ENCODE data around the gene SOX5. TPM values are rescaled to one million over a fixed set of nuclear protein-coding genes. Genes with fewer than 3 reads are reported as not detected.

The SOX5 gene
- total RNA-seq, 1 experiment from 2014 or later = 0.52 TPM

DNA sequence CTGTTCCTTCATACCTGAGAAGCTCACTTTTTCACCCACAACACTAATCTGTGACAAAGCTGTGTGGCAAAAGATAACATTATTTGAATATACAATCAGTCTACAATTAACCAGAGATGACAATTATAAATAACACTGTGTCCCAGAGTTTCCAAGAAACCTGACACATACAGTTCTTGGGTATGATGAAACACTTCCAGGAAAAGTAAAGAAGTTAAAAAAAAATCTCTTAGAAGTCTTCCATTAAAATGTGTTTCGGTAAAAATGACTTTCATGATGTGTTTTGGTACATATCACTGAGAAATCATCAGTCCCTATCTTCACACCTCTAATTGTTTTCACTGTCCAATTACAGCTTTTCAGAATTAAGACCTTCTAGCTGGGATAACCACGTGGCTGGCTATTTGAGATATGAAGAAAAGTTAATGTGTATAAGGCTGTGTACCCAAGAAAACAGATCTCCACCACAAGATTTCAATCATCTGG is 390.2 kb downstream of the SOX5 start:
- peaks cover 11 to 27% of the 10 kb centered on the region in 2 experiments; a peak in 3 of 4 replicates for H3K9me3 ChIP-seq (ENCODE audit: control insufficient read depth in 1 of 2, insufficient read depth in 1 of 2, low read depth in 1 of 2, low read length in 2 of 2)
- H3K4me1 ChIP-seq (ENCODE audit: control insufficient read depth in 1 of 2, insufficient read depth in 2 of 2, low read length in 2 of 2) = no peaks in the 10 kb centered on the region
- no peaks in the 10 kb centered on the region for H3K9me2 ChIP-seq (ENCODE audit: insufficient read depth)
- H3K27me3 ChIP-seq (ENCODE audit: insufficient read depth, low read length) = no peaks in the 10 kb centered on the region
- TF ChIP-seq SRF (IDR thresholded peaks at IDR 0.05; ENCODE audit: low read depth) (no peak), EZH2phosphoT487 (IDR thresholded peaks at IDR 0.05; ENCODE audit: borderline replicate concordance) (no peak), YY1 (IDR thresholded peaks at IDR 0.05; ENCODE audit: extremely low read depth, insufficient replicate concordance, low read depth, low read length) (no peak)
- no peak for DNase-seq (ENCODE audit: low read depth, low spot score)
- POLR2A ChIA-PET = no interaction called here
- no peak overlapping the region for H3K4me3 ChIP-seq (replicated peaks in 1 of 2; ENCODE audit: low read depth in 1 of 2, low read length in 2 of 2)
- no TSS peak for BruUV-seq (replicated peaks)
- no peak overlapping the region for H2AFZ ChIP-seq (ENCODE audit: low read depth, low read length, poor library complexity, severe bottlenecking)
- no peak overlapping the region for H3K4me2 ChIP-seq (ENCODE audit: low read length)
- H3K9ac ChIP-seq (ENCODE audit: low read length) = no peak overlapping the region
- RAD21 ChIA-PET (ENCODE audit: low non-redundant PET in 1 of 2, low total read pairs in 2 of 2, uncharacterized antibody in 2 of 2, unreplicated experiment in 2 of 2) = no interaction called here
- intact Hi-C loops (cut with micrococcal nuclease) = no loop called here
- no peaks in the 10 kb centered on the region for H4K20me1 ChIP-seq (ENCODE audit: insufficient read depth)
- H3K36me3 ChIP-seq (ENCODE audit: control insufficient read depth in 1 of 2, insufficient read depth in 2 of 2, low read length in 2 of 2) = no peaks in the 10 kb centered on the region
- no peaks in the 10 kb centered on the region for H3K79me2 ChIP-seq (ENCODE audit: insufficient read depth, low read length)
- CTCF ChIA-PET = no interaction called here
- H3K27ac ChIP-seq (ENCODE audit: low read depth, low read length) = no peak overlapping the region
- ATAC-seq = no peak

DNA sequence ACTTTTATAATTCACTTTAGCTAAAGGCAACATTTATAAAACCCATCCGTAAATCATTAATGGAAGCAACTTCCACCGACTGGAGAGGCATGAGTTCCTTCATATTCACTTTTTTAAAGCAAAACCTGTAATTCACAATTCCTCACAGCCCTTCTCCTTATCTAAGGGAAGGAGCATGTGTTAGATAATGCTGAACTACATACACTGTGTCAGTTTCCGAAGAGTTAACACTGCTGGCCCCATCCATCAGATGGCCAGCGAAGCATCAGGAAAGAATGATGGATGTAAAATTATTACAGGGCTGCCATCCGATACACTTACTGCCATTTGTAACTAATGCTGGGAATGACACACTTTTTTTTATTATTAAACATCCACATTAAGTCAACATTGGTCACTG is 392.8 kb downstream of the SOX5 start:
- BruUV-seq (replicated peaks) = no TSS peak
- Histone ChIP-seq H3K4me1 (ENCODE audit: control insufficient read depth in 1 of 2, insufficient read depth in 2 of 2, low read length in 2 of 2) (no peaks in the 10 kb centered on the region), H2AFZ (ENCODE audit: low read depth, low read length, poor library complexity, severe bottlenecking) (no peak overlapping the region), H3K36me3 (ENCODE audit: control insufficient read depth in 1 of 2, insufficient read depth in 2 of 2, low read length in 2 of 2) (no peaks in the 10 kb centered on the region), H3K9me2 (ENCODE audit: insufficient read depth) (no peaks in the 10 kb centered on the region), H3K4me2 (ENCODE audit: low read length) (no peak overlapping the region), H3K9ac (ENCODE audit: low read length) (no peak overlapping the region), H3K4me3 (replicated peaks in 1 of 2; ENCODE audit: low read depth in 1 of 2, low read length in 2 of 2) (no peak overlapping the region), H3K9me3 (ENCODE audit: control insufficient read depth in 1 of 2, insufficient read depth in 1 of 2, low read depth in 1 of 2, low read length in 2 of 2) (peaks cover 13 to 23% of the 10 kb centered on the region in 2 experiments; a peak in 2 of 4 replicates), H3K27me3 (ENCODE audit: insufficient read depth, low read length) (no peaks in the 10 kb centered on the region), H4K20me1 (ENCODE audit: insufficient read depth) (no peaks in the 10 kb centered on the region), H3K27ac (ENCODE audit: low read depth, low read length) (no peak overlapping the region), H3K79me2 (ENCODE audit: insufficient read depth, low read length) (no peaks in the 10 kb centered on the region)
- intact Hi-C loops (cut with micrococcal nuclease) = no loop called here
- POLR2A ChIA-PET = no interaction called here
- ATAC-seq = no peak
- CTCF ChIA-PET = no interaction called here
- DNase-seq (ENCODE audit: low read depth, low spot score) = no peak
- TF ChIP-seq CBX3 (IDR thresholded peaks at IDR 0.05; ENCODE audit: low read depth) (no peak), JUND (IDR thresholded peaks at IDR 0.05) (no peak), FOSL1 (IDR thresholded peaks at IDR 0.05; ENCODE audit: low read depth) (no peak), SP1 (IDR thresholded peaks at IDR 0.05; ENCODE audit: low read depth) (no peak)
- TF ChIP-seq, protein P1, sequence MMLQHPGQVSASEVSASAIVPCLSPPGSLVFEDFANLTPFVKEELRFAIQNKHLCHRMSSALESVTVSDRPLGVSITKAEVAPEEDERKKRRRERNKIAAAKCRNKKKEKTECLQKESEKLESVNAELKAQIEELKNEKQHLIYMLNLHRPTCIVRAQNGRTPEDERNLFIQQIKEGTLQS (IDR thresholded peaks at IDR 0.05) = no peak
- TF ChIP-seq, protein P2, sequence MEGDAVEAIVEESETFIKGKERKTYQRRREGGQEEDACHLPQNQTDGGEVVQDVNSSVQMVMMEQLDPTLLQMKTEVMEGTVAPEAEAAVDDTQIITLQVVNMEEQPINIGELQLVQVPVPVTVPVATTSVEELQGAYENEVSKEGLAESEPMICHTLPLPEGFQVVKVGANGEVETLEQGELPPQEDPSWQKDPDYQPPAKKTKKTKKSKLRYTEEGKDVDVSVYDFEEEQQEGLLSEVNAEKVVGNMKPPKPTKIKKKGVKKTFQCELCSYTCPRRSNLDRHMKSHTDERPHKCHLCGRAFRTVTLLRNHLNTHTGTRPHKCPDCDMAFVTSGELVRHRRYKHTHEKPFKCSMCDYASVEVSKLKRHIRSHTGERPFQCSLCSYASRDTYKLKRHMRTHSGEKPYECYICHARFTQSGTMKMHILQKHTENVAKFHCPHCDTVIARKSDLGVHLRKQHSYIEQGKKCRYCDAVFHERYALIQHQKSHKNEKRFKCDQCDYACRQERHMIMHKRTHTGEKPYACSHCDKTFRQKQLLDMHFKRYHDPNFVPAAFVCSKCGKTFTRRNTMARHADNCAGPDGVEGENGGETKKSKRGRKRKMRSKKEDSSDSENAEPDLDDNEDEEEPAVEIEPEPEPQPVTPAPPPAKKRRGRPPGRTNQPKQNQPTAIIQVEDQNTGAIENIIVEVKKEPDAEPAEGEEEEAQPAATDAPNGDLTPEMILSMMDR (IDR thresholded peaks at IDR 0.05 in 2 of 3, conservative IDR thresholded peaks at IDR 0.05 in 1 of 3; ENCODE audit: borderline replicate concordance in 1 of 3, insufficient read depth in 1 of 3, low read depth in 2 of 3, low read length in 2 of 3) = no peak
- RAD21 ChIA-PET (ENCODE audit: low non-redundant PET in 1 of 2, low total read pairs in 2 of 2, uncharacterized antibody in 2 of 2, unreplicated experiment in 2 of 2) = no interaction called here
